LNCAP (cell line): ENCODE measurements around the gene OSBPL3.

Source experiments
- CTCF ChIP-seq: fragments of 450-650 bp; IDR thresholded peaks from 2 replicates; pipeline ENCODE4 v1.5.1; 2017; ENCODE audit warnings: mild to moderate bottlenecking

OSBPL3 gene

DNA sequence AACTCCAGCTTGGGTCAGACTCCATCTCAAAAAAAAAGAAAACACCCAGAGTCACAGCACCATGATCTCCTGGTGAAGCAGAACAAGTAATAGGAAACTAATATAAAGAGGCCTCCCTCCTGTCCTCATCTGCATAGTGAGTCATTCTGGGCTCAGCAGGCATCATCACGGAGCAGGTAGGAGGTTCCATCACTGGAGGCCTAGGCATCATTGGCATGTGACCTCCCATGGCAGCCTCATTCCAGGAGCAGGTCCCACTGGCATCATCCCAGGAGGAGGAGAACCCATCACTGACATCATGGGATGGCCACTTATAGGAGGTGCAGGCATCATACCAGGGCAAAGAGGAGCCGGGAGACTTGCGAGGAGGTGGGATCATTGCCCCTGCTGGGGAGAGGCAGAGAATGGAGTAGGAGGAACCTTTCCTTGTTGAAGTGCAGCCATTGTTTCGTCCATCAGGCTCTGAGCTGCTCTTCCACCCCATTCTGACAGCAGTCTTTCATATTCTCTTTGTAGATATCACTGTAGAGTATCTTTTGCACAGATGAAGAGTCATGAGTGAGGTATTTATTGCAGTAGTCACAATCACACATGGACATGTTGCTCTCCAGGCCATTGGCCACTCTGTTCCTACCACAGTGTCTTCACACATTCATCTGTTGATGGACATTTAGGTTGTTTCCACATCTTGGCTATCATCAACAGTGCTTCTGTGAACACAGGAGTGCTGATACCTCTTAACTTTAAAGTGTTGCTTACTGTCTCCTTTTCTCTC lies 73.8 kb downstream of the OSBPL3 start:
- TF ChIP-seq CTCF: no peak

GRCh38 chr7:24903559-24903958 lies 76.4 kb downstream of the OSBPL3 start:
- no peak for TF ChIP-seq CTCF

DNA sequence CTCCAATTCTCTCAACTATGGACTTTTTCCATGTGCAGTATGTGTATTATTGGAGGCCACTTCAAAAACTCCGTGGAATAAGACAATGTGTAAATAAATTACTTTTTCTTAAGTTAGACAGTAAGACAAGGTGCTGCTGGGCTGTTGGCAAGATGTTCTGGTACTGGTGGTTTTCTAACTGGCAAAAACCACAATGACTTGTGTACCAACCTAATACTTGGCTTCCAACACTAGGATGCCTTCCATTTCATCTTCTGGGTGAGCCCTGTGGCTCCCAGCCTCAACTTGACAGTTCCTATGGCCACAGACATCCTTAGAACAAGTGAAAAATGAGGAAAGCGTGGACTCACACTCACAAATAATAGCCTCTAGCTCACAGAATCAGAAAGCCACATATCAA lies 77.0 kb downstream of the OSBPL3 start:
- no peak for TF ChIP-seq CTCF

GRCh38 chr7:24902276-24902675 lies 77.7 kb downstream of the OSBPL3 start:
- no peak for TF ChIP-seq CTCF

DNA sequence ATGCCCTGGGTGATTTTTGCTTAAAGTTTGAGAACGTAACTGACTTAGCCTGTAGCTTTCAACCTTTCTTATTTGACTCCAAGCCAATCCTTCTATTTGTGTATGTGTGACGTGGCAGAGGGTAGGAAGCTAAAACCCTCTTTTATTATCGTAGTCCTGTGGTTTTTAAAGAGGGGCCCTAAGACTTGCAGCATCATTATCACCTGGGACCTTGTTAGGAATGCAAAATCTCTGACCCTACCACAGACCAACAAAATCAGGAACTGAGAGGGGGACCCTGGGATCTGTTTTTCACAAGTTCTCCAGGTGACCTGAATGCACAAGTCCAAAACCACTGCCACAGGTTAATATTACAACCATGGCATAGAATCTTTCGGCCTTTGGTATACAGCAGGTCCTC lies 80.1 kb downstream of the OSBPL3 start:
- no peak for TF ChIP-seq CTCF

DNA sequence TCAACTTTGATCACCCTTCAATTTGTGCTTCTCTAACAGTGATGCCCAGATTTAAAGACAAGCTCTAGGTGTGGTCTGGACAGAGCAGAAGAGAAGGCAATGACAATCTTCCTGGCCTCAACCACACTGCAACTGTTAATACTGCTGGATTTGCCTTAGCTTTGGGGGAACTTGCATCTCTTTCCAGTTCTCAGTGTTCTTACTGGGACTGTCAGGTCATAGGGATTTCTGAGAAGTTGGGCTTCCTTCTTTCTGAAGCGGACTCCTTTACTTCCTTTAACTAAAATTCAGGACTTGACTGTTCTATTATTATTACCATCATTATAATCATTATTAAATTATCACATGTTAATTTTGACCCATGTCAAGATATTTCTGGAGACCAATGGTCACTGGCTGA lies 80.8 kb downstream of the OSBPL3 start:
- no peak for TF ChIP-seq CTCF

DNA sequence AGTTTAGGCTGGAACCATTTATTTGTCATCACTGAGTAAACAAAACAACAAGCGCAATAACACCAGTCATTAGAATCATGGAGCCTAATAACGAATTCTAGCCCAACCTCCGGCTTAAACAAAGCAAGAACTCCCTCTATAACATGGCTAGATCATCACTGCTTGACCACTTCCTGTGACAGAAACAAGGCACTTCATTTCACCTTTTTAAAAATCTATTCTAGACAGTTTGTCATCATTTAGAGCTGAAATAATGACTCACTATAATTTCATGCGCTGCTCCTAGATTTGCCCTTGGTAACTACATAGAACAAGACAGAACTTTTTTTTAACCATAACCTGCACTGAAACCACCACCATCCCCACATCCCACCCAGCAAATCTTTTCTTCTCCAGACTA lies 81.3 kb downstream of the OSBPL3 start:
- no peak for TF ChIP-seq CTCF

- TF ChIP-seq CTCF: no peak
Observed at GRCh38 chr7:24896031-24896501, 83.9 kb downstream of the OSBPL3 start.
